Measurements from ENCODE around the gene PATL2.

- TF ChIP-seq CTCF (IDR thresholded peaks at IDR 0.05; ENCODE audit: poor library complexity) (peak; percentile 25), EZH2 (IDR thresholded peaks at IDR 0.05; ENCODE audit: borderline replicate concordance) (no peak)
Measured at GRCh38 chr15:44713006-44713966, 2.2 kb upstream of the PATL2 start.

All from hepatocyte (in vitro differentiated cells).